ENCODE measurements around the gene SLC25A17.

- TF ChIP-seq CTCF (conservative IDR thresholded peaks at IDR 0.05 in 1 of 2, IDR thresholded peaks at IDR 0.05 in 1 of 2; ENCODE audit: low read depth in 1 of 2, low read length in 2 of 2), result no peak
- no peak for TF ChIP-seq EZH2 (IDR thresholded peaks at IDR 0.05; ENCODE audit: low read length, missing control alignments)
These were observed 5.2 kb downstream of the SLC25A17 start for GRCh38 chr22:40813912-40814315.

Data from fibroblast of lung (primary cell).